Measurements from ENCODE around the gene ELP4.

- TF ChIP-seq CTCF (IDR thresholded peaks at IDR 0.05), result no peak
- TF ChIP-seq EP300 (IDR thresholded peaks at IDR 0.05), result no peak
- no peak for TF ChIP-seq POLR2AphosphoS5 (IDR thresholded peaks at IDR 0.05)
These were observed 178.3 kb downstream of the ELP4 start for GRCh38 chr11:31687861-31688260.
